Loucy (cell line): ENCODE results near the gene CEP85L.

ENCODE experiments used
- EZH2phosphoT487 ChIP-seq: fragments of 200-600 bp; IDR thresholded peaks from 2 replicates; pipeline ENCODE4 v1.6.1; 2018; ENCODE audit warnings: antibody characterized with exemption, mild to moderate bottlenecking, moderate library complexity, borderline replicate concordance
- TF ChIP-seq, protein P1 (sequence below): fragments of 200-600 bp; sonication (generic); conservative IDR thresholded peaks from 2 replicates; pipeline ENCODE4 v1.5.1; 2014; ENCODE audit warnings: mild to moderate bottlenecking, antibody characterized with exemption, low read length

DNA sequence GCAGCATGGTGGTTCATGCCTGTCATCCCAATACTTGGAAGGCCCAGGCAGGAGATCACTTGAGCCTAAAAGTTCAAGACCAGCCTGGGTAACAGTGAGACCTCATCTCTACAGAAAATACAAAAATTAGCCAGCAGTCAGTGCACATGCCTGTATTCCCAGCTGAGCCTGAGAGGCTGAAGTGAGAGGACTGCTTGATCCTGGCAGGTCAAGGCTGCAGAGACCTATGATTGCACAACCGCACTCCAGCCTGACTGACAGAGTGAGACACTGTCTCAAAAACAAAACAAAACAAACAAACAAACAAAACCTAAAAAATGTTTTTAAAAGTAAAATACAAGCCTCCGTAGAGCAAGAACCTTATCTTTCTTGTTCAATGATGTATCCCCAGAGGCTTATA is 6.0 kb downstream of the CEP85L start:
- TF ChIP-seq, protein P1, sequence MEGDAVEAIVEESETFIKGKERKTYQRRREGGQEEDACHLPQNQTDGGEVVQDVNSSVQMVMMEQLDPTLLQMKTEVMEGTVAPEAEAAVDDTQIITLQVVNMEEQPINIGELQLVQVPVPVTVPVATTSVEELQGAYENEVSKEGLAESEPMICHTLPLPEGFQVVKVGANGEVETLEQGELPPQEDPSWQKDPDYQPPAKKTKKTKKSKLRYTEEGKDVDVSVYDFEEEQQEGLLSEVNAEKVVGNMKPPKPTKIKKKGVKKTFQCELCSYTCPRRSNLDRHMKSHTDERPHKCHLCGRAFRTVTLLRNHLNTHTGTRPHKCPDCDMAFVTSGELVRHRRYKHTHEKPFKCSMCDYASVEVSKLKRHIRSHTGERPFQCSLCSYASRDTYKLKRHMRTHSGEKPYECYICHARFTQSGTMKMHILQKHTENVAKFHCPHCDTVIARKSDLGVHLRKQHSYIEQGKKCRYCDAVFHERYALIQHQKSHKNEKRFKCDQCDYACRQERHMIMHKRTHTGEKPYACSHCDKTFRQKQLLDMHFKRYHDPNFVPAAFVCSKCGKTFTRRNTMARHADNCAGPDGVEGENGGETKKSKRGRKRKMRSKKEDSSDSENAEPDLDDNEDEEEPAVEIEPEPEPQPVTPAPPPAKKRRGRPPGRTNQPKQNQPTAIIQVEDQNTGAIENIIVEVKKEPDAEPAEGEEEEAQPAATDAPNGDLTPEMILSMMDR, result no peak
- no peak for TF ChIP-seq EZH2phosphoT487
